ENCODE measurements around the gene PCBP4.

PCBP4 gene

DNA sequence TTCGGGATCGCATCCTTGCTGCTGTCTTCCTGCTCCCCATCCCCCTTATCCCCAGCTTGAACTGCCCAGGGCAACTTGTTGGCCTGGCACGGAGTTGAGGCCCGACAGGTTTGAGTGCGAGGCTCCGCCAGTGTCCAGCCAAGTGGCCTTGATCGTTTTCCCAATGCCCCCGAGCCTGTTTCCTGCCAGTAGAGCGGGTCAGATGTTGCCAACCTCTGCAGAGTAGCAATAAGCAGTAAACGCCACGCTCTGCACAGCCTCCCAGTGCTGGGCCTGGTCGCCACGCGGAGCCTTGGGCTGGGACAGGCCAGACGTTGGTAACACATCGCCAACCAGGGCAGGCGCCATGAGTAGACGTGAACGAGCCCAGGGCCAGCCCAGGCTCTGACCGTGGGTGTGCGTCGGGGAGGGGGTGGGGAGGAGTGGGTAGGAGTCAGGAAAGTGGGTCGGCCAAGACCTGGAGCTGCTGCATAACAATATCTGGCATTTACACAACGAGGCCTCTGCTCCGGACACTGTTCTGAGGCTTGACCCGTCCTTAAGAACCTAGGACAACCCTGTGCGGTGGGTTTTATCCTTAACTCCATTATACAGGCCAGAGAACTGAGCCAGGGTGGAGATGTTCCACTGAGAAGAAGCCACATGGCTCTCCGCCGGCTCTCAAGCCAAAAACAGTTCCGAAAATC lies 7.2 kb upstream of the PCBP4 start:
- DNase-seq (ENCODE audit: low spot score) (no peak), FAIRE-seq (no peak)

DNA sequence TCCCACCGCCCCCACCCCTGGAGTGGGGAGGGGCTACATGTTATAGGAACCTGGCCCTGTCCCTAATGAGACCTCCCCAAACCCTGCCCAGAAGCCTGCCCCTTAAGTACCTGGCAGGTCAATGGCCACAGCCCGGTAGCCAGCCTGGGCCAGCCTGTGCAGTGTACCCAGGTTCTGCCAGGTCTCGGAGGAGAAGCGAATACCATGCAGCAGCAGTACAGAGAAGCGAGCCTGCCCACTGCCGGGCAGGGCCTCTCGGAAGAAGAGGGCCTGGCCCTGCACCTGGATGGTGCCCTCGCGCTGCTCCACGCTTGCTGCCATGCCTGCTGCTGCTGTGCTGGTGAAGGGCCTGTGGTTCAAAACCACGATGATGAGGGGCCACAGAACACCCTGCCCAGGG lies 4.1 kb upstream of the PCBP4 start:
- FAIRE-seq: no peak
- DNase-seq (ENCODE audit: low spot score): no peak

DNA sequence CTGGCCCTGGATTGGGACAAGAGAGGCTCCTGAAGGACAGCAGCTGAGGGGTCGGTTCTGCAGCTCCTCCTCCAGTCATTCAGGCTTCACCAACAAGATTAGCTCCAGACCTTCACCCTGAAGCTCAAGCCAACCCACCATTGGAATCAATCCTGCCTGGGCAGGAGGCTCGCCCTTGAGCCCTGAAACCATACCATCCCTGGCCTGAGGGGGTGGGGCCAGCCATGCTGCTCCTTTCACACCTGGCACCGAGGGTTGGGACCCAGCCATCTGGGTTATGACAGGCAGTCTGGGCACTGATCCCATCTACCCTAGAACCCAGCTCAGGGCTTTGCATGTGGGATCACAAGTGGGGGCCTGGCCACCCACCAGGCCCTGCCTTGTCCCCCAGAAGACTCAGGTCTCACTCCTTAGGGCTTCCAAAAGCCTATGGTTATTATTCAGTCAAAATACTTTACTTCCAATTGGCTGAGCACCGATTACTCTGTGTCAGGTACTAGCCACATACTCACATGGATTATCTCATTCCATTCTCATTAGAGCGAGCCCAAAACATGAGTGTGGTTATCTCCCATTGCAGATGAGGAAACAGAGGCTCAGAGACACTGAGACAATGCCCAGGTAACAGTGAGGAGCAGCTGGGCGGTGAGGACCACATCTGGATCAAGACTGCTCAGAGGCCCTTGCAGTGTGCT lies 3.5 kb upstream of the PCBP4 start:
- DNase-seq (ENCODE audit: low spot score) (no peak), FAIRE-seq (no peak)

DNA sequence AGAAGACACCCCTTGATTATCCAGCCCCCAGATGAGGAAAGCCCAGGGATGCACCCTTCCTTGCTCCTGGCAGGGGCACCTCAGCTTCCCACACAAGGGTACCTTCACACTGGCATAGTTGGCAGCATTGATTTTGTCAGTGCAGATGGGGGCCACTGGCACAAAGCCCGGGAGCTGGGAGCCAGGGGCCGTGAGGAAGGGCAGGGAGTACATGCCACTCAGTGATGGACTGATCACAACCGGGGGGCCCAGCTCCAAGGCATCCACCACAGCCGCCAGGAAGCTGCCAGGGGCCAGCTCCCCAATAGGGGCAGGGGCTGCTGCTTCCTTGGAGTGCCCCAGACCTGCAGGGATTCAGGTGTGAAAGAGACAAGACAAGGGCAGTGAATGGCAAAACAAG lies 2.6 kb upstream of the PCBP4 start:
- FAIRE-seq (no peak), DNase-seq (ENCODE audit: low spot score) (no peak)

DNA sequence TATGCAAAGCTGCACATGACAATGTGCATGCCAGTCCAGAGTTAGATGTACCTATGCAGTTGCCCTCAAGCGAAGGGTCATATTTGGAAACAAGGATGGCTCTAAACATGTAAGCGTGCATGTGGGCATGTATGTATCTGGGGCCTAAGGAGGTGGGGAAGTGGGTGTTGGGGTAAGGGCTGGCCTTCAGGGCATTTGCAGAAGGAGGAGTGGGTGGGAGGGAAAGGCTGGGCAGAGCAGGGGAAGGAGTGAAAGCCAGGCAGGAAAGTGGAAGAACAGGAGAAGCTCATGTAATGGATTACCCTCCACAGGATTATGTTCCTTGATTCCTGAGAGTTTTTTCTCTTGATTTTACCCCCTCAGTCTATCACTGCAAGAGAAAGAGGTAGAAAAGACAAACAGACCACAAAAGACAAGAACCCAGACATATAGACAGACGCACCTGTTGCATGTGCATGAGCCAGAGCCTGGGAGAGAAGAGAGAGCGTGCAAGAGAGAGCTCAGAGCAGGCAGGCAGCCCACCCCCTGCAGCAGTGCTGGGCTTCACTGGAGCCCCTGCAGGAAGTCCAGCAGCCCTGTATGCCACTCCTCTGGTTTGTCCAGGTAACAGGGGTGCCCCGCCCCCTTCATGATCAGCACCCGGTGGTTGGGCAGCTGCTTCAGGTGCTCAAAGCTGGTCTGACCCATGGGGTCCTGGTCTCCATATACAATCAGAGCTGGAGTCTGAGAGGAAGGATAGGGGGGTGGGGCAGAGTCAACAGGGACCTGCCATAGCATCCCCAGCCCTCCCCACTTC lies 1.8 kb upstream of the PCBP4 start:
- DNase-seq (ENCODE audit: low spot score) (no peak), FAIRE-seq (no peak)

DNA sequence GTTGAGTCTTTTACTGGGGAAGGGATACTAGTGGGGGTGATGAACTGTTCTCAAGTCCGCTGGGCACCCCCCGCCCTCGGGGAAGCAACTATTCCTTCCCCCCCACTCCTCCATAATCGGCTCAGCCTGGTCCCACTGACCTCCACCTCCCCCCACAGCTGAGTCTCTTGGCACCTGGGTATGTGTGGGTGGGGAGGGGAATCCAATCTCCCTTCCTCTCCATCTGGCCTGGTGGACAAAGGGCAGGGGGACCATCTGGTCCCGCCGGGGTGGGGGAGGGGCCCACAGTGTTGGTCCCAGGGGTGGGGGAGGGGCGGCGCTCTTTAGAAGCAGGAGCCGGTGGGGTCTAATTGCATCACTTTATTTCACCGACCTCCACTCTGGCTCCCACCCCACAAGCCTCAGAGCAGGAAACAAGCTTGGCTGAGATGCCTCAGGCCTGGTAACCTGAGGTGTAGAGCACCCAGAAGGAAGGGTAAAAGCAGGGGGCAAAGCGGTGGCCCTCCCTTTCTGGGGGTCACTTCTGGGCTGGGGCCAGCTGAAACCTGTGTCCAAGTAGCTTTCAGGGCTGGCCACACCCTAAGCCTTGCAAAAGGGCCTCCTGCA lies 1.0 kb upstream of the PCBP4 start:
- FAIRE-seq: no peak
- DNase-seq (ENCODE audit: low spot score): no peak

DNA sequence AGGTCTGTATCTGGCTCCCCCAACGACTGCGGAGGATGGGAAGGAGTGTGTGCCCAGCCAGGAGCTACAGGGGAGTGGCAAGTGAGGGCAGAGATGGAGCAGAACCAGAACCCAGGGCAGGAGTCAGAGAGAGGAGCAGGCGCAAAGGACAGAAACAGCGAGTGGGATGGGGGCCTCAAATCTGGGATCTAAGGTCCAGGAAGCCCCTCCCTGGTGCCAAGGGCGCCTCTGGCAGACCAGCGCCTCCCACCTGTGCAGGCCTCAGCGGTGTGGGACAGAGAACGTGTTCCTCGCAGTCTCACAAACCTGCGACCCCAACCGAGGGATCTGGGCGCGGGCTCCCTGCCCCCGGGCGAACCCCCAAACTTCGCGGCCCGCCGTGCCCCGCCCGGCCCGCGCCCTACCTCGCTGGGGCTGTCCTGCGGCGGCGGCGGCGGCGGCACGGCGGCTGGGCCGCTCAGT lies 301 bp downstream of the PCBP4 start:
- no peak for DNase-seq (ENCODE audit: low spot score)
- FAIRE-seq: no peak

DNA sequence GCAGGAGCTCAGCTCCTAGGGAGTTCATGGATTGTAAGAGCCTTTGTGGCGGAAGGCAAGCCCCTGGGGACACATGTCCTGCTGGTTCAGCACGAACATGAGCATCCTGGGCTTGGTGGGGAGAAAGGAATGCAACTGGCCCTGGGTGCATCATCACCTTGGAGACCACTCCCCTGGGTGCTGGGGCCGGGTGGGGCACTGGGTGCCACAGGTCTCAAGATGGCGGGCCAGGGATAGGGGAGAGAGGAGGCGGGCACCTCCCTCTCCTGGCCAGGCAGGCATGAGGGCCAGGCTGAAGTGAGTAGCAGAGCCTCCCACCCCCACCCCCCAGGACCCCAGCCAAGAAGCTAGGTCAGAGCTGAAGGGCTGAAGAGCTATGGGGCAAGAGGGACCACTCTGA lies 768 bp downstream of the PCBP4 start:
- DNase-seq (ENCODE audit: low spot score) (no peak), FAIRE-seq (no peak)

DNA sequence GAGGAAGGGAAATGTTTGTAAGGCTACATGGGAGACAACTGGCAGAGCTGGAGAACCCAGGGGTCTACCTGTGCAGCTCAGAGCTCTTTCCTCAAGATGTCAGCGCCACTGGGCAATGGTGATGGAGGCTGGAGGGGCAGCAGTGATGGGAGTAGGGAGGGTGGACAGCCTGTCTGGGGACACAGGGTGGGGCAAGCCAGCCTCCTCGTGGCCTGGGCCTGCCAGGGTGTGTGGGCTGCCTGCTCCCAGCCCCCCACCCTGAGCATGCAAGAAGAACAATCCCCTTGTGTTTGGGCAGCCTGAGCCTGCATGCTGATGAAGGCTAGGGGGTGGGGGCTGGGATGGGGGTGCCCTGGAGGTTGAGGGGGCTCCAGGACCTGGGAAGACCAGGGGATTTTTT lies 1.2 kb downstream of the PCBP4 start:
- FAIRE-seq (no peak), DNase-seq (ENCODE audit: low spot score) (no peak)

DNA sequence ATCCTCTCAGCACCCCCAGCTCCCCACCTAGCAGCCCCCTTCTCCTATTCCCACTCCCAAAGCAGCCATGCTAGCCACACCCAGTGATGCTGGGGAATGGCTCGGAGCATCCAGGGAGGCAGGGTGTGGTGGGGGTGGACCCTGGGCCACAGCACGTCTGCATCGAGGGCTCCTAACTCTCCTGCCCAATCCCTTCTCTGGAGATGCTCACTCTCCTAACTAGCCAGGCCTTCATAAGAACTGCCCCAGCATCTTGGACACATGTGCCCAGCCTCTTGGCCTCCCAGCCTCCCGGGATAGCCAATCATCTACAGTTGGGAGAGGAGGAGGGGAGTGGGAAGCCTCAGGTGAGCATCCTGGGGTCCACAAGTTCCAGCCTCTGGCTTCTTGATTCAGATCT lies 2.7 kb downstream of the PCBP4 start:
- DNase-seq (ENCODE audit: low spot score): no peak
- no peak for FAIRE-seq

DNA sequence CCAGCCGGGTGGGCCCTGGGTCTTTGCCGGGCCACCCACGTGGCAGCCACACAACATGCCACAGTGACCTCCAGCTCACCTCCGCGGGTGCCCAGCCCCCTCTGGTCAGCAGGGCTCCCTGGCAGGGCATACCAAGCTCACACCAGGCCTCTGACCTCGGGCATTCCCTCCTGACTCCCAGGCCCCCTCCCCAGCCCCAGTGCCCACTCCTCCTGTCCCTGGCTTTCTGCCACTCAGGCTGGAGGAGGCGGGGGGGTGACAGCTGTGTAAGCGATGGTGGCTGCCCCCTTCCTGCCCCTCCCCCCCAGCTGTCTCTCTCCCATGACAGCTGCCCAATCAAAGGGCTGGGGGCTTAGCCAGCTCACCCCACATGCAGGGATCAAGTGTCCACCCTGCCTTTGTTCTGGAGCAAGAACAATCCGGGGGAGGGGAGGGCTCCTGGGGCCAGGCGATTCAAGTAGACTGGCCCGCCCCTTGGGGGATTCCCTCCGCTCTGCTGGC lies 3.3 kb downstream of the PCBP4 start:
- FAIRE-seq (no peak), DNase-seq (ENCODE audit: low spot score) (no peak)

DNA sequence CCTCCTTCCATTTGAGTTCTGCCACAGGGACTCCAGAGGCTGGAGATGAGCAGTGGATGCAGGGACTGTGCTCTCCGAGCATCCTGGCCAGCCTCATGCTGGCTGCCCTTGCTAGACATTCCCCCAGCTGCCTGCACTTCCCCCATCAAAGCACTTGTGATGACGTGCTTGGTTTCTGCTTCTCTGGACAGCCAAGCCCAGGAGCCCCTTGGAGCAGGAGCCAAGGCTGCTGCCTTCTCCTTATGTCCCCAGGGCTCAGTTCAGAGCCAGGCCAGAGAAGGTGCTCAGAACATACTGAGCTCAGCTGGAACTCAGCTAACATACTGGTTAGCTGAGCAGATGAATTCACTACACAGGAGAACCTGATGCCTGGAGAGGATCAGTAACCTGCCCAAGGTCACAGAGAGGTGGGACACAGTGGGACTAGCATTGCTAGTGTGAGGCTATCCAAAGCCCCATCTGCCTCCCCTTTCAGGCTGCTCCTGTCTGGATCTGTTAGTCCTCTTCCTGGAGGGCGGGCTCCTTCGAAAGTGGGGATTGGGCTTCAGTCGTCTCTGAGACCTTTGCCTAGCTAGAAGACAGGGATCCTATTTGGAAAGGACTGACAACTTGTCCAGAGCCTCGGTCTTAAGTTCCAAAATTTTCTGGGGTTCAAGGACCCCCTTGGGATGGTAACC lies 4.3 kb downstream of the PCBP4 start:
- FAIRE-seq: no peak

DNA sequence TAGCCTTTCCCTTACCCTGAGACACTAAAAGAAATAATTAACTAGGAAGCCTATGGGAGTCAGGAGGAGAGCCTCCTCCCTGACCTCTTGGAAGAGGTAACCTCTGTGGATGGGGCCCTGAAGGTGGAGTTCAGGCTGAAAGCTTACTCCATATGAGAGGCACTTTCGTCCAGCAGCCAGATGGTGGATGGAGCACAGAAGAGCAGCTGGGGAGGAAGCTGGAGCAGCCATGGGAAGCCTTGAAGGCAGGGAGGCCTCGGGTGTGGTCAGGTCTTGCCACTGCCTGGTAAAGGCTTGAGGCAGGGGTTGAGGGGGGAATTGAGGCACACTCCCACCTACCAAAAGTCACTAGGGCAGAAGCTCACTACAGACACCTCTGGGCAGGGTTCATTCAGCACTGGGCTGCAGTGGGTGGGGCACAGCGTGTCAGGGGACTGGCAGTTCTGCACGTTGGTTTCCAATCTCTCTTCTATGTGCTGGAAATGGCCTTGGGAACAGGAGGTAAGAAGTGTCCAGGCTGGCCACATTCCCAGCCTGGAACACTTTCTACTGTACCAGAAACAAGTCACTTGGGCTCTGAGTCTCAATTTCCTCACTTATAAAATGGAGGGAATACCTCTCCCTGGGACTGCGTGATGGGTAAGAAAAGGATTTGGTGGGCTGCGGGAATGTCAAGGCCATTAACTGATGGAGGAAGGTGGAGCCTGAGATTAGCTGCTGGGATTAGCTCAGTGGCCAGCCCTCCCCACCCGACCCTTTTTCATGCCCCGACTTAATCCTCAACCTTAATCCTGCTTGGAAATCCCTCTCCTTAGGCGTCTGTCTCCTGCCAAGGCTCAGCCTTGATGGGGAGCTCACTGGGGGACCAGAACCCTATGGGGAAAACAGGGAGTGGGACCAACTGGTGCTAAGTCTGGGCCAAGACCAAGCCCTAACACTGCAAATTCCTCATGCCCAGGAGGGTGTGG lies 5.4 kb downstream of the PCBP4 start:
- DNase-seq (ENCODE audit: low spot score) (no peak), FAIRE-seq (no peak)

More for the DNA sequence above, 4.3 kb downstream of the PCBP4 start:
- DNase-seq (ENCODE audit: low spot score): no peak

DNA sequence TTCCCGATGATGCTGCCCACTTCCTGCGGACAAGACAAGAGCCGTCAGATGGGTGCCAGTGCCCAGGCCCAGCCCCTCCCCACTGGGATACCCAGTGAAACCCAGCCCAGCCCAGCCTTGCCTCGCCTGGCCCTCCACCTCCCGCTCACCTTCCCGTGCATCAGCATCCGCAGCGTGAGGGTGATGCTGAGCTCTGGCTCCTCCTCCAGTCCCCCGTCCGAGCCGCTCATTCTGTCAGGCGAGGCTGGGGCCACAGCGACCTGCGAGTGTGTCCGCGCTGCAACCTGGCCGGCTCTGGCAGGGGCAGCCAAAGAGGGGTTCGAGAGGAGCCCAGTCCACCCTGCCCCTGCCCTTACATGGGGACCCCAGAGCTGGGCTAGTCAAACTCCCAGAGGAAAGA lies 6.2 kb downstream of the PCBP4 start:
- FAIRE-seq: no peak

DNA sequence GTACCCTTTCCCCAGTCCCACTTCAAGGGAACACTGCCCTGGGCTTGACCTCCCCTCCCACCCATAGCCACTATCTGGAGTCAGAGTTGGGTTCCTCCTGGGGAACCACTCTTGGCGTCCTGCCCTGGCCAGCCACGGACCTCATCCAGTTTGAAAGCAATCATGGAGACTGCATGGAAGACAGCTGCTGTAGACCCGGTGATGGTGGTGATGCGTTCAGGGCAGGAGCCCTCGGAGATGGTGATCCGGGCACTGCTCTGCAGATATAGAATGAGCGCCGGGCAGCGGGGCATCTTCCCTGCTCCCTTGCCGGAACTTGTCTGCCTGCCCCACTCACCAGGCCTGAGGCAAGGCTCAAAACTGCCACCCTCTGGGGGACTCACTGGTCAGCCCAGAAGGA lies 6.9 kb downstream of the PCBP4 start:
- no peak for FAIRE-seq
- DNase-seq (ENCODE audit: low spot score): no peak

More for the DNA sequence above, 6.2 kb downstream of the PCBP4 start:
- no peak for DNase-seq (ENCODE audit: low spot score)

DNA sequence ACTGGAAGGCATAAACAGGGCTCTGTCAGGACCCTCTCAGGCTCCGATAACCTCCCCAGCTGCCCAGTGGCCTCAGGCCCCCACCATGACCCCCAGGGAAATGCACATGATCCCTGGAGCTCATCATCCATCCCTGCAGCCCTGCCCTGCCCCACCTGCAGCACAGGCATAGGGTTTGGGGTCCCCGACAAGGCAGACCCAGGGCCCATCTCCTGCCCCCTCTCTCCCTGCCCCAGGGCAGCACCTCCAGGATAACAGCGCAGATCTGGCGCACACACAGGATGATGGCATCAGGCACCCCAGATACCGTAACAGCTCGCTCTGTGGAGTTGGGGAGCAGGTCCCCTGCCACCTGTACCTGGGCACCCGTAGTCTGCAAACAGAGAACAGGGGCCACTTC lies 7.6 kb downstream of the PCBP4 start:
- FAIRE-seq: no peak
- DNase-seq (ENCODE audit: low spot score): no peak

DNA sequence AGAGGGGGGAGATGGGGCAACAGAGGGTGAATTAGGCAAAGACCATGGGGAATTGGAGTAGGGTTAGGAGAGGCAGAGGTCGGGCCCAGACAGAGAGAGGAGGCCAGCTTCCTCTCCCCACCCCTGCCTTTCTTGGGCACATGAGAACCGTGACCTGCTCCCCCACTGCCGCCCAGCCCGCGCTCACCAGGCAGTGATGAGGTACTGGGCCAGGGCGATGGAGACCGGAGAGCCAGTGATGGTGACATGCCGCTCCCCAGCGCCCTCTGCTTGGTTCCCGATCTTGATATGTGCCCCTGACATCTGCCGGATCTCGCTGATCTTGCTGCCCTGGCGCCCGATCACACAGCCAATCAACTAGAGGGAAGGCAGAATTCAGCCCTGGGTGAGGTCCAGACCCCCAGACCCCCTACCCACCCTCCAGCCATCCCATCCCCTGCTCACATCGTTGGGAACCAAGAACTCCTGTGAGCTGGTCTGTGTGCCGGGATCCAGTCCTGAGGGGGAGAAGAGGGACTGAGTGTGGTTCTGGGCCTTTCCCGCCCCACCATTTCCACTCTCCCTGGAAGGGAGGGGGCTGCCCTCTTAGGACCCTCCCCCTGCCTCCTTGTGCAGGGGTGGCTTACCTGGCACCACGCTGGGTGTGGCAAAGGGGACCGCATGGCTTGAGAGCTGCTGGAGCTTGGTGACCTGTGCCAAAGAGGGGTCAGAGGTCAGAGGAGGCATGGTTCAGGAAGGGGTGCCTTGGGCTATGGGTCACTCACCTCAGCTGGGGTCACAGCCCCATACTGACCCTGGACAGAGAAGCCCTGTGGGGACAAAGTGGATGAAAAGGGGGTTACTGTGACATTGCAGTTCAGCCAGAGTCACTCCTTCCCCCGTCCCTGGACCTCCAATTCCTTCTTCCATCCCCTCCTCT lies 8.4 kb downstream of the PCBP4 start:
- no peak for FAIRE-seq
- DNase-seq (ENCODE audit: low spot score): no peak

DNA sequence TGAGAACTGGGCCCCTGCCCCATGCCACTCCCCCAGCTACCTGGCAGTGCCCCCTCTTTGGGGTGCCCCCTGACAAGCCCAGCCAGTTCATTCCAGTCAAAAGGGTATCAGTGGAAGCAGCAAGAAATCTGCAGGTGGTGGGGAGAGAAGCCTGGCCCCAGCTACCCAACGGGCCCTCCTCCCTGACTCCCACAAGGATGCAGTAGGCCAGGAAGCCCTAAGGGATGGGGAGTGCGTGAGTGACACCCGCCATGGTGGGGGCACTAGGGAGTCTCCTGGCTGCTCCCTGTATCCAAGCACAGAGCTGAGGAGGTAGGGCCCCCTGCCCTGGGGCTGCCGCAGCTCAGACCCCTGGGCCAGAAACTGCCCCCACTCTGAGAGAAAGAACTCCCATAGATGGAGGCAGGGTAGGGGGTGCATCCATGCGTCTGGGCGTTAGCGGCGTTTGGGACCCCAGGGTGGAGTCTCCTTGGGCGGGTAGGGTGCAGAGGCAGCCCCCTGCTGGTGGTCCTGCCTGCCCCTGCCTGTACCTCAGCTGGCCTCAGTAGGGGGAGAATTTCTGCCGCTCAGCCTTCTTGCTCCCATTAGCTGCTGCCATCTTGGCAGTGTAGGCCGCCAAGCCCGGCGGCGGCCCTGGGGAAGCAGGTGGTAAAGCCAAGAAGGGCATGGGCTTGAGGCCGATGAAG lies 9.6 kb downstream of the PCBP4 start:
- no peak for FAIRE-seq
- no peak for DNase-seq (ENCODE audit: low spot score)
